ENCODE measurements around the gene CDCA3. TPM values are rescaled to one million over a fixed set of nuclear protein-coding genes. Genes with fewer than 3 reads are reported as not detected.
A peak's percentile ranks its signal among the peaks of the same experiment; 100 is the strongest.

The CDCA3 gene
- total and polyA plus RNA-seq, 2 of the 13 experiments (the other 11 are each of a cell fraction or from before 2014, with no cell fraction given): 32.7 to 56.5 TPM

GRCh38 chr12:6852651-6853354 lies 1.7 kb upstream of the CDCA3 start (continued):
- TF ChIP-seq HMGXB3 (CRISPR knock-in tag; IDR thresholded peaks at IDR 0.05; ENCODE audit: borderline replicate concordance) (no peak), SAP130 (CRISPR knock-in tag; IDR thresholded peaks at IDR 0.05; ENCODE audit: low read depth) (peak; percentile 27; the same call in 1 of the 2 replicates), MAZ (IDR thresholded peaks at IDR 0.05; ENCODE audit: borderline replicate concordance, low read depth, low read length) (no peak), MAZ (CRISPR knock-in tag; IDR thresholded peaks at IDR 0.05; ENCODE audit: low read depth) (peak; percentile 3; the same call in 1 of the 2 replicates), CENPT (CRISPR knock-in tag; IDR thresholded peaks at IDR 0.05; ENCODE audit: low read depth) (no peak), ZNF33B (CRISPR knock-in tag; IDR thresholded peaks at IDR 0.05) (0 out of 2 replicates have a peak, but pooled peaks have one; percentile 8), ZNF543 (CRISPR knock-in tag; IDR thresholded peaks at IDR 0.05) (no peak), ZNF710 (CRISPR knock-in tag; IDR thresholded peaks at IDR 0.05; ENCODE audit: borderline replicate concordance) (no peak), ZHX1 (CRISPR knock-in tag; IDR thresholded peaks at IDR 0.05; ENCODE audit: low read depth) (no peak), ZNF558 (CRISPR knock-in tag; IDR thresholded peaks at IDR 0.05; ENCODE audit: borderline replicate concordance) (no peak), ZNF20 (CRISPR knock-in tag; IDR thresholded peaks at IDR 0.05) (no peak), TERF1 (CRISPR knock-in tag; IDR thresholded peaks at IDR 0.05) (no peak), HNF1B (CRISPR knock-in tag; IDR thresholded peaks at IDR 0.05) (0 out of 2 replicates have a peak, but pooled peaks have one; percentile 3), POGZ (CRISPR knock-in tag; IDR thresholded peaks at IDR 0.05) (0 out of 2 replicates have a peak, but pooled peaks have one; percentile 2), ELF4 (CRISPR knock-in tag; IDR thresholded peaks at IDR 0.05; ENCODE audit: borderline replicate concordance) (0 out of 2 replicates have a peak, but pooled peaks have one; percentile 16)

All from HepG2 (cell line).